ENCODE measurements around the gene HMX1.

HMX1 gene

DNA sequence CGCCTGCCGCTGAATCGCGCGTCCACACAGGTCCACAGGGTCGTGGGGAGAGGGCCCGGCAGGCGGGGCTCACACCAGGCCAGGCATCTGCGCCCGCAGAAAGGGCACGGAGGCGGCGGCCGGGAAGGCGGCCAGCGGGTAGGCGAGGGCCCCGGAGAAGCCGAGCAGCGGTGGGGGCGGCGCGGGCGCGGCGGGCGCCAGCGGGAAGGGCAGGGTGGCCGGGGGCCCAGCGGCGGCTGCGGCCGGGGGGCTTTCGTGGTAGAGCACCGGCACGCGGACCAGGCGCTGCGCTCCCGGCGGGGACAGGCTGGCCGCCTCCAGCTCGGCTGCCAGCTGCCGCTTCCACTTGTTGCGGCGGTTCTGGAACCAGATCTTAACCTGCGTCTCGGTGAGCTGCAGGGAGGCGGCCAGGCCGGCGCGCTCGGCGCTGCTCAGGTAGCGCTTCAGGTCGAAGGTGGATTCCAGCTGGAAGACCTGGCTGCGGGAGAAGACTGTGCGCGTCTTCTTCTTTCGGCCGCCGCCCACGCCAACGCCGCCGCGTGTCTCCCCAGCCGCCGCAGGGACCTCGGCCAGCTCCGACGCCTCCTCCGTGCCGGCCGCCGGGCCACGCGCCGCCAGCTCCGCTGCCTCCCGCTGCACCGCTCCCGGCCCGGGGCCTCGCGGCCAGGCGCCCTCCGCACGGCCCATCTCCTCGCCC lies 3.9 kb downstream of the HMX1 start:
- DNase-seq, result no peak

DNA sequence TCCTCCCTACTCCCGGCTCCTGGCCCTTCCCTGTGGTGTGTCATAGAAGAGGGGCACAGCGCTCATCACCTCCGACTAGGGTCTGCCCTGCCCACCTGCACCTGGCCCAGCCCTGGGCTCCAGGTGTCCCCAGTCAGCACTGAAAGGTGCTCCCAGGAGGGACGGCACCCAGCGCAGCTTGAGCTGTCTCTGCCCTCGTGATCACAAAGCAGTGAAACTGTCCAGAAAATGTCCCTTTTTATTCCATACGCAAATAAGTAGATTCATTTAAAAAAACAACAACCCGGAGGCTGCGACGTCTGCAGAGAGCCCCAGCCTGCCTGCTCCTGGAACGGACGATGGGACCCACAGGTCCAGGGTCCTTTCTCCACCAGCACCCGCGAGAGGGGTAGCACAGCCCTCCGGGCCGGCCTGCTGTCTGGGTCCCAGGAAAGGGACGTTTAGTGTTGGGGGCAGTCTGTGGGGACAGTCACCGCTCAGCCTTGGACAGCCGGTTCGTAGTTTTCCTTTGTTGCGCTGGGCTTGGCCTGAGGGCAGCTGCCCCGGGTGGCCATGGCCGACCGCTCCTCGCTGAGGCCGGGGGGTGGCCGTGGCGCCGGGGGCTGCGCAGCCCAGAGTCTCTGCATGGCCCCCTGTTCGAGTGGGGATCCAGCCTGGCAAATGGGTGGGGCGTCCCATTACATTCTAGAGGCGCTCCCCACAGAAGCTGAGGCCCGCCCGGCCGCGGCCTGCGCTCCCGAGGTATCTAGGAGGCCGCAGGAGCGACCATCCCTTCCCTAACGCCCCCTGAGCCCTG lies 4.6 kb downstream of the HMX1 start:
- no peak for DNase-seq

DNA sequence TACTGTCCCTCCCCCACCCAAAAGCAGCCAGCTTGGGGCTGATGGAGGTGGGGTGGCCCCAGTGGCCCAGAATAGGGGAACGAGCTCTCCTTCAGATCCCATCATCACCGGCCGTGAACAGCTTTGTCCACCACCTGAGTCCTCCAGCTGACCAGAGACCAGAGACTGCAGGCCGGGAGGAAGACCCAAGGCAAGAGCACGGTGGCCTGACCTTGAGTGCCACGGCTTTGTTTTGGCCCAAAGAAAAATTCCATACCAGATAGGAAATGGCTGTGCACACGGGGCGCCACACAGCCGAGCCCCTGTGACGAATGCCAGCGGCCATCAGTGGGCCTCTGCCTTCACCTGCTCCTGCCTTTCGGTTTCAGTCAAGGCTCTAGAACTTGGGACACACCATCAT lies 5.2 kb downstream of the HMX1 start:
- DNase-seq, result no peak

DNA sequence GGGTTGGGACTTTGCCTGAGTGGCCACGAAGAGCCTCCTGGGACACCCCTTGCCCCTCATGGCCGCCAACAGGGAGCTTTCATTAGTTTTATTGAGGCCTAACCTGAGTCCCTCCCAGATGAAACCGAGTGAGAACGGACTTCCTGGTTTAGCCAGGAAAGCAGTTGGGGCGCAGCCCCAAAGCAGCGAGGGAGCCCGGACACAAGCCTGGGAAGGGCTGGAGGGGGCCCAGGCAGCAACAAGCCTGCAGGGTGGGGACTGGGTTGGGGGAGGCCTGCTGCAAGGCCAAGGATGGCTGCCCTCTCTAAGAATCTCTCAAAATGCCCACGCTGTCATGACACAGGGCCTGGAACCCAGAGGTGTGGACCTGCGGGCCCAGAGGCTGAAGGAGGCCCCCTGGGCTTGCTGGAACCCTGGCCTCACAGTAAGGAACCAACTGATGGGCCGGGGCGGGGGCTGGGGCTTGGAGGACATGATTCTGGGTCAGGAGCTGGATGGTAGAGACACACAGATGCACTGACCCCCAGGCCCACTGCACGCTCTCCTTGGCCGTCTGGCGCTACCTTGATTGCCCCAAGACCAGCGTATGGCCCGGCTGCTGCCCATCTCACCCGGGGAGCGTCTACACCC lies 5.8 kb downstream of the HMX1 start:
- DNase-seq, result no peak

DNA sequence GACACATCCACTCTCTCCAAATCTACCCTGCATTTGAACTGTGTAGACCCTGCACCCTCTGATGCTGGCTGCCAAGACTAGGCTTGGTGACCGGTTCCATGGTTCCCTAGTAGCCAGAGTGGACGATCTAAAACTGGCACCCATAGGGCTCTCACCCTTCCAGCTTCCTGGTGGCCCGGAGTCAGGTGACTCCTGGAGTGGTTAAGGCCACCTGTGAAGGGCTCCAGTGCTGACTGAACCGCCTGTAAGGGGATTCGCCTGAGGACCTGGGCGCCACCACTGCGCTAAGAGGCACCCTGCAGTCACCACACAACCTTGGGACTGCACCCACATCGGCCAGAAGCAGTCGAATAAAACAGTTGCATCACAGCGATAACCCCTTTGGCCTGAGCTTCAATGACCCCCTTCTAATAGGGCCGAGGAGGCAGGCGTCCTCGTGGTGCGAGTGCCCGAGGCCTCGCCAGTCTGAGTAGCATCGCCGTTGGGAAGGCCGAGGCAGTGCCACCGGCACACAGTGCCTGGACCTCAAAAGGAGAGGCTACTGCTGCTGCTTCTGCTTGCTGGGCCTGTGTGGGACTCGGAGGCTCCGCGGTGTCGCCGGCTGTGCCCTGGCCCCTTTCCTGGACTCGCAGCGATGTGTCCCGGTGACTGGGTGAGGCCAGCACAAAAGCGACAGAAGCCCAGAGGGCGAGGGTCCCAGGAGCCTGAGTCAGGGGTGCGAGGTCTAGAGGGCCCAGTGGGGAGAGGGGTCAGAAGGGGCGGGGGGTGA lies 6.5 kb downstream of the HMX1 start:
- DNase-seq, result no peak

DNA sequence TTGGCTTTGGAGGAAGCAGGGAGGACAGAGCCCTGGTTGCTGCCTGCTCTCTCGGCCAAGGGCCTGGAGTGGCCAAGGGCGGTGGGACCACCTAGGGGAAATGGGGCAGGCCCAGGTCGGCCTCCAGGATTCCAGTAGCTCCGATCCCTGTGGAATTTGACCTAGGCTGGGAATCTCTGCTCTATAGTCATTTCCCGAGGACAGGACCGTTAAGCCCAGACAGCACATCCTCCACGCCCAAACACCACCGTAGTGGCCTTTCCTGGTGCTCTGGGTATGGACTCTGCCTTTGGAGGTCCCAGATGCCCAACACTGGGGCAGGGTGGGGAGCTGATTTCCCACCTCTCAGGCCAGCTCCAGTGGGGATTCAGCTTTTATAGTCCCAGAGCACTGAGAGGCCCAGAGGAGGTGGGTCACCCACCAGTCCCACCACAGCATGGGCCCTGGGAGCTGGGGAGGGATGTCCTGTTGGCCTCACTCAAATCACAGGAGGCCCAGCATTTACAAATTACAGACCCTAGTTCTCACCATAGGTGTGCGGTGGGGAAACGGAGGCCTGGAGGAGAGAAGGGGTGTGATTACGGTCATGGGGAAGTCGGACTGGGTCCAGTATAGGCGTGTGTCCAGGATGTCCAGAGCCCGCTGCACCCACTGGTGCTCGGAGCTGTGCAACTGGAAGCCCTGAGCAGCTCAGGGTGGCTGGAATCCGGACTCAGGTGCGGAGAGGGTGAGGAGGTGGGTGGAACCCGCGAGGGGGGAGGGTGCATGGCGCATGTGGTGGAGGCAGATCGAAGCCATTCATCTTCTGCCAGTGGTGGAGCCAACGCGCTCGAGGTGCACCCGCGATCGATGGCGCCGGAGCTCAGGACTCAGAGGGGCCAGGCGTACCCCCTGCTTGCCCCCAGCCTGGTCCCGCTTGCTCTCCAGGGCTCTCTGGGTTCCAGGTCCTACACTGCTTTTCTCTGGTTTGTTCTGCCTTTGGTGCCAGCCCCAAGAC lies 7.7 kb downstream of the HMX1 start:
- no peak for DNase-seq

DNA sequence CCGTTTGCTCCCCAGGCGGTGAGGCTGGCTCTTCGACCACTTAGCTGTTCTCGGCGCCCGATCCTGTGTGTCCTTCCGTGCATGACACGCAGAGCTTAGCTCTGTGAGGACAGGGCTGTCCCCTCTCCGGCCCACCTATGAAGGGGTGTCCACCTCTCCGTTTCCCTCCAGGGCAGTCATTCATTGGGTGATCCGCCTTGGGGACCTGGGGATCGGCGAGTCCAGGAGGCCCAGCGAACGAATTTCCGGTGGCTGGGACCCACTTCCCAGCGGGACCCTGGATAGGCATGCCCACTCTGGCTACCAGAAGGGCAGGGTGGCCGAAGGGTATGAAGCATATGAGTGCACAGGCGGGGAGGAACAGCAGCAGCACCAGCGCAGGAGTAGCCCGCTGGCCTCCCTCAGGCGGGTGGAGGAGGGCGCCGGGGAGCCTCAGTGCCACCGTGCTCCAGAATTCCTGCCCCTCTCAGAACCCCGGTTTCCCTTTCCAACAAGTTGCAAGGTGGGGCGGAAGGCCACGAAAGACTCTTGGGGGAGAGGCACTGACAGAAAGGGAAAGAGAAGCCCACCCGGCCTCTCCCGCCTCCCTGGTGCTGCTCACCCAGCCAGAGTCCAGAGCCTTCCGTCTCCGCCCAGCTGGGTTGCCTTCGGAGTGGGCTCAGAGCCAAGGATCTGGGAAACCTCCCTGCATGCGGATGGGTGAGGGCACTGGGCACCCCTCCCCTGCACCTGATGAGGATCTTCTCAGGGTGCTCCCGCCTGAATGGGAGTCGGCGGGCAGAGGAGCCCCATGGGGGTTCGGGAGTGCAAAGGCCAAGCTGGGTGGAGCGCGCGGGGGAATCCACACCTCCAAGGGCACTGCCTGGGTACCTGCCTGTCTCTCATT lies 8.6 kb downstream of the HMX1 start:
- no peak for DNase-seq

DNA sequence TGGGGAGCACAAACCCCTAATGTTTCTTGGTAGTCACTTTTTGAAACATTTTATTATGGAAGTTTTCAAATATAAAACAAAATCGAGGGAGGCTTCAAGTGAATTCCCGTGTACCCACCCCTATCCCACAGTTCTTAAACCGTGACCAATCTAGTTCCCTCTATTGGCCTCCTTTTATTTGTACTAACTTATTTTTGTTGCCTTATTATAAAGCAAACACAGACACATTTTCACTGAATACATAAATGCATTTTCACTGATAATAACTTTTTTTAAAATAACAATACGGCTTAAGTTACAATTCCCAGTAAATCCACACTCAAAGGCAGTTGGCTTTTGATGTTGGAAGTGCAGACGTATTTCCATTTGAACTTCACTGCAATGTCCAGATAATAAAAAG lies 9.3 kb downstream of the HMX1 start:
- DNase-seq, result no peak

DNA sequence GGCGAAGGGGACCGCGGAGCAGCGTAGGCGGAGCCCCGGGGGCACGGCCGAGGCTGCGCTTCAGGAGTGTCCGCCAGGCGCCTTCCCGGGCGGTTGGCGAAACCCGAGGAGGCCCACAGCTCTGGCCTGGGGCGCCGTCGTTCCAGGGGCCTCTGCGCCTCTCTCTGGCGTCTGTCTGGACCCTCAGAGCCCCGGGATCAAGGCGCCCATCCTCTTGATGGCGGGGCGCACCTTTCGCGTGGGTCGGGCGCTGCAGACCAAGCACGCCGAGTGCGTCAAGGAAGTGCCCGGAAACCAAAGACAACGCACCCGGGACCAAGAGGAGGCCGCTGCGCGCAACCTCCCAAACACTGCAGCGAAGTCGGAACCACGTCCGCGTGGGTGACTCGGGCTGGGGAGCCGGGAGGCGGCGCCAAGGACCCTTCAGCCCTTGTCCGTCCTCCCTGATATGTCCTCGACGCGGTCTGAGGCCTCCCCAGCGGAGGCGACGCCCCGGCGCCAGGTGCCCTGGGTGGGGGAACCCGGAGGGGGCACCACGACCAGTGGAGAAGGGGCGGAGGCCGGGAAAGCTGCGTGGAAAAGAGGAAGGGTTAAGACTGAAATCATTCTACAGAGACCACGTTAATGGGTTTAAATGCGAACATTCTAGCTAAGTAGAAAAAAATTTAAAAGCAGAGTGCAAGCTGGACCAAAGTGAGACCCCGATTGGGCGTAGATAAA lies 9.9 kb downstream of the HMX1 start:
- no peak for DNase-seq

DNA sequence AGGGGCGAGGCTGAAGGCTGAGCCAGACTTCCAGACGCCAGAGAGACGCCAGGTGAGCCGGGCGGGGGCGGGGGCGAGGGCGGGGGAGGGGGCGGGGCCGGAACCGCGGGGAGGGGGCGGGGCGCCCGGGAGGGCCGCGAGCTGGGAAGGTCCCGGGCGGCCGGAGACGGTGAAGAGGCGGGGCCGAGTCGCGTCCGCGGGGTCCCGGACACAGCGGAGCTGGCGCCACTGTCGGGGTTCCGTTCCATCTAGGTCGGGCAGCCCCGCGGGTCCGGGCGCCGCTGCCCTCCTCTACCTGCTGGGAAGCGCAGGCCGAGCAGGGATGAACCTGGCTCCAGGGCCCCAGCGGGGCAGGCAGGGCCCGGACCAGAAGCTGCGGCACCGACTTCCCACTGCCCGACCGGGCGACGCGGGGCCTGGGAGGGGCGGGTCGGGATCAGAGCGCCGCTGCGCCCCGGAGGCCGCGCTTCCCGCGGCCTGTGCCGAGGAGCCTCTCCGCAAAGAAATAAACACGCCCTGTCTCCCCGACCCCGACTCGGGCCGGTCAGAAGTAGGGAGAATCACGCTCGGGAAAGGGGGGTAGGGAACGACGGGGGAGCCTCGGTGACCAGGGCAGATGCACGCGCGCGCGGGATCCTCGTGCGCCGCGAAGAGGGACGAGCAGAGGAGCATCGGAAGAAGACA lies 10.6 kb downstream of the HMX1 start:
- DNase-seq, result no peak

DNA sequence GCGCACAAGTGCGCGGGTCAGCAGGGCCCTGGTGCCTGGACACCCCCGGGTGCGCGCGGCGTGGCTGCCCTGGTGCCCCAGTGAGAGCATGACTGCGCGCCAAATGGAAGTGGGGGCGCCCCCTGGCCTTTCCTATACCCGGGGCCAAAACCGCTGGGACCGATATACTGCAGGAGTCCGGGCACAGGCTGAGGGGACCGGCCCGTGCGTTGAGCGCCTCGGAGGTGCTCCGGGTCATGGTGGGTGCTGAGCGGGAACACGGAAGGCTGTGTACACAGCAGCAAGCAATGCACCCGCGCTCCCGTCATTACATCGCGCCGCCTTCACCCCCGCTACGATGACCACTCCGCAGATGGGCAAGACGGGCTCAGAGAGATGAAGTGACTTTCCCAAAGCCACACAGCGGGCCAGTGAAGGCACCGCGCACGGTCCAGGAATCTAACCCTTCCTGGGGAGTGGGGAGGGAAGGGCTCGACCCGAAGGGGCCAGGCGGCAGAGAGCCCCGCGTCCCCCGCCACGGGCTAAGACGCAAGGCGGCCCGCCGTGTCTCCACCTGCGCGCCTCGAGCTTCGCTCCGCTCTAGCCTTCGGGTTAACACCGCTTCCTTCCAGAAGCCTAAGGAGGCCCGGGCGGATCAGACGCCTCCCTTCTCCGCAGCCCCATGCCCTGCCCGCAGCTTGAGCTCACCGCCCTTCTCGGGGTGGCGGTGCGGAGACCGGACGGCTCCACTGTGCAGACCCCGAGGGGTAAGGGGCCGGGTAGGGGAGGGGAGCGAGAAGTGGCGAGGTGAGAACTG lies 11.3 kb downstream of the HMX1 start:
- no peak for DNase-seq

DNA sequence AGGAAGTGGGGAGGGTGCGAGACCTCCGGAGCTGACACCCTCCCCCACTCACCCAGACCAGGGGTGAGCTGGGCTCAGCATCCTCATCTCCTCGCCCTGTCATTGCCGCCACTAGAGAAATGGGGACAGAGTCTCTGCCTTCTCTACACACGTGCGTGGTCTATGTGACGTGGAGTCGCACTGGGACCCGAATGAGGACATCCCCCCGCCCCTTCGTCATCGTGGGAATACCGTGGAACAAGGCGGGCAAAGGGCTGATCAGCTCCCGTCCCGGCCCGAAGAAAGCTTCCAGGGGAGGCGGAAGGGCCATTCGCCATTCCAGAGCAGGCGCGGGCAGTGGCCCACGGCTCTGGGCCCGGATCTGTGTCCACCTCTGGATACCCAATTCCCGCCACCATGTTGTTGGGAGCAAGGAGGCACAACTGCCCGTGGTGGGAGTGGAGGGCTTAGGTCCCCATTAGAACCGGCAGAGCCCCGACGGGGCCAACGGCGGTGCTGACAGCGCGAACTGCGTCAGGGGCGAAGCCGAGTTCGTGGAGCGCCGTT lies 12.0 kb downstream of the HMX1 start:
- DNase-seq, result no peak

DNA sequence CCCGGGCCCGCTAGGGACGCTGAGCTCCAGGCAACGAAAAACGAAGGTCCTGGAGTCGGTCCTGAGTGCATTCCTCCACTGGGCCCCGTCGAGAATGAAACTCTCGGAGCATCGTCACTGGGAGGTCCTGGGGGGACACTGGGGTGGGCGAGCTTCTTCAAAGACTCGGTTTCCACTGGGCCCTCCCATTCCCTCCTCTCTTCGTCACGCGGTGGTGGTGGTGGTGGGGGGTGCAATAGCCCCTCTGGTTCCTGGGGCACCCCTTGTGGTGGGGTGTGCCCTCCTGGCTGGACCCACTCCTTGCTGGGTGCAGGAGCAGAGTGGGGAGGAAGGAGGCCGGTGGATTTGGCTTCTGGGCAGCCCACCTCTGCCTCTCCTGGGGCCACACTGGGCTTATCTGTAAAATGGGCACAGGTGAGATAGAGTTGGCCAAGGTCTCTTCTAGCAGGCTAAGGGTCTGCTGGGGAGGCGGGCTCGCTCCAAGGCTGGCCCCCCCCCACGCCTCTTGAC lies 12.9 kb downstream of the HMX1 start:
- no peak for DNase-seq

DNA sequence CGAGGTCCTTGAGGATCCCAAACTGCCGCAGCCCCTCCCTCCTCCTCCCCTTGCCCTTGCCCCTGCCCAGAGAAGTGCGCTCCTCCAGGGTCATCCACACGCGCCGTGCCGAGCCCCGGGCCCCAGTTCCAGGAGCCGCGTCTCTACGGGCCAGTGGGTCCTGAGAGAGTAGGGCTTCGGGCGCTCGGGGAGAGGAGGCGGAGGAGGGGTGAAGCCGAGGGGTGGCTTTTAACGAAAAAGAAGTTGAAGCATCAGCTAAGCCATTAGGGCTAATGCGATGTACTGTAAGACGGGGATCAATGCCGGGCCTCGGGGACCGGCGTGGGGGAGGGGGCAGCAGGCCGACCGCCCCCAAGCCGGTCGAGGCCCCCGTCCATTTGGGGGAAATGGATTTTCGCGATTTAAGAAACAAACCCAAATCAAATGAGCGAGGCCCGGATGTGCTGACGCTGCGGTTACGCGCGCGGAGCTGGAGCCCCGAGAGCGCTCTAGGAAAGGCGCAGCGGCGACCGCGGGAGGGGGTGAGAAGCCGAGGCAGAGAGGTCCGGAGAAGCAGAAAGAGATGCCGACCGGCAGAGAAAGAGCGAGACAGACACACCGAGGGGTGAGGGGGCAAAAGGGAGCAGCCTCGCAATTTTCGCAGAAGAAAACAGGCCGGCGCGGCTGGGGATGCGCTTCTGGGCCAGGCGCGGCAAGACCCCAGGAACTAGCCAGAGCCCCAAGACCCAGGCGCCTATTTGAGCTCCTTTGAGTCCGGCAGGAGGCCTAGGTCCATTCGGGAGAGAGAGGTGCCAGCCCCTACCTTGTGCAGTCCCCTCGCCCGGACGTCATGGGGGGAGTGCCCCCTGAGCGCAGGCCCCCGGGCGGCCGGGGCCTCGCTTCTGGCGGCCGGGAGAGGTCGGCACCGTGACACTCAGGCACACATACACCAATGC lies 13.6 kb downstream of the HMX1 start:
- DNase-seq, result no peak

DNA sequence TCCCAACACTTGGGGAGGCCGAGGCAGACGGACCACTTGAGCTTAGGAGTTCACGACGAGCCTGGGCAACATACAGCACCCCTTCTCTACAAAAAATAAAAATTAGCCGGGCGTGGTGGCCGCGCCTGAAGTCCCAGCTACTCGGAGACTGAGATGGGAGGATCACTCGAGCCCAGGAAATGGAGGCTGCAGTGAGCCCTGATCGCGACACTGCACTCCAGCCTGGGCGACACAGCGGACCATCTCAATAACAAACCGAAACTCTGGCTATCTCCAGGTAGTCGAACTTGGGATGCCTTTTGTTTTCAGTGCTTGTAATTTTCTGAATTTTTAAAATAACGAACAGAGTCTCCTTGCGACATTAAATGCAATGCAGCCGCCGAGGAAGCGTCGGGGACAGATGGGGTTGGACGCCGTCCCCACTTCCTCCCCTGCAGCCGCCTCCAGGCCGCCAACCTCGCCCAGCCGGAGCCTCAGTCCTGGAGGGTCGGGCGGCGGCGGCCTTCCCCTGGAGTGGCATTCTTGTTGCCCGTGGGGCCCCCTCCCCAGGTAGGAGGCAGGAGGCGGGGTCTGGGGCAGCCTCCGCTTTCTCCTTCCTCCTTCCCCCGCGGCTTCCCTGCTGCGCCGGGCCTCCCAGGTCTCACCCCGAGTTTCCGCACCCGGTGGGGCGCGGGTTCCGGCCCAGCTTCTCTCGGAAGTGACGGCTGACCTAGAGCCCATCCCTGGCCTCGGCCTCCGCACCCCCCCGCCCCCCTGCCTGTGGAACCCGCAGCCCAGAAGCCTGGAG lies 14.6 kb downstream of the HMX1 start:
- DNase-seq, result no peak

DNA sequence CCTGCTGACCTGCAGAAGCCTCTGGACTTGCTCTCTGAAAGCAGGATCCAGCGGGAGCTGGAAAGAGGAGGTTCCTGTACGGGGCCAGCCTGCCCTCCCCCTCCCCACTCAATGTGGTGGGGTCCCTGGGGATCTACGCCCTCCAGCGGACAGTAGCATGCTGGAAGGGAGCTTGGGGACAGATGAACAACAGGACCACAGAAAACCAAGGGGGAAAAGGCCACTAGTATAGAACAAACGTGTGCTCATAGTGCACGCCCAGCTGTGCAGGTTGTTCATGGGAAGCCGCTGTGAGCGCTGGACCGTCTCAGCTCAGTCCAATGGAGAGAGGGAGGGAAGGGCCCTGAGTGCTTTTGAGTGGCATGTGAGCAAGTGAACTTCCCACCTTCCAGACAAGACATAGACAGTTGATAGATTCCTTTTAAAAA lies 15.8 kb downstream of the HMX1 start:
- DNase-seq, result no peak

Measured in inflammatory macrophage treated with lipopolysaccharide for 1 hour (primary cell).